ENCODE measurements around the gene DXO. TPM values are rescaled to one million over a fixed set of nuclear protein-coding genes. Genes with fewer than 3 reads are reported as not detected.
A peak's percentile ranks its signal among the peaks of the same experiment; 100 is the strongest.

The DXO gene
- polyA plus RNA-seq, 3 donors: 5.5 to 49.6 (median 10.4) TPM

DNA sequence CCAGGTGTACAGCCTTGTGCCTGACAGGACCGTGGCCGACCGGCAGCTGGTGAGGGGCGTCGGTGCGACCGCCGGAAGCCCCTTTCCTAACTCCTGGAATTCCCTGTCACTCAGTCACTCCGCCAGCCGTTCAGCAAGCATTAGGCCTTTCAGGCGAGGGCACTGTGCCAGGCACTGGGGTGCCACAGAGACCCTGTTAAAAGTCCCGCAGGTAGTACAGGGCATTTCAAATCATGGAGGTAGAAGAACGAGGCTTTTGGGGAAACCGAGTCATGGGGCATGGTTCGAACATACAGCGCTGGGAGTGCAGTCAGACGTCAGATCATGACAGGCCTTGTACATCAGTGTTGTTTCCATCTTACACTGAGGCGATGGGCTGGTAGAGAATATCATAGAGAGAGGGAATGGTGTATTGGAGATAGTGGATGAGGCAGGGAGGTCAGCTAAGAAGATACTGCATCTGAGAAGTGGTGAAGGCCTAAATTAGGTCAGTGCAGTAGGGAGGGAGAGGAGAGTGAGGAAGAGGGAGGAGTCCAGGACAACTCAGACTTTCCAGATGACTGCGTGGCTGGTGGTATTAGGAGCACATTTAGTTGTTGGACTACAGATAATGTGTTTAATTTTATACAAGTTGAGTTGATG, 892 bp upstream of the DXO start:
- Histone ChIP-seq H4K20me1 (ENCODE audit: insufficient read depth, low read length) (no peaks in the 10 kb centered on the region), H3K9ac (ENCODE audit: insufficient read depth, low read length, poor library complexity, severe bottlenecking) (peak overlapping the region; percentile 91), H3K4me1 (ENCODE audit: control insufficient read depth in 1 of 2, insufficient read depth in 2 of 2, low read length in 2 of 2) (peaks cover 20 to 26% of the 10 kb centered on the region in 2 donors), H3K79me2 (ENCODE audit: insufficient read depth, low read length) (peaks cover 26% of the 10 kb centered on the region), H3K27ac (ENCODE audit: low read depth in 1 of 2, low read length in 2 of 2) (peak overlapping the region; percentile 88 to 99), H3K4me3 (replicated peaks in 1 of 3; ENCODE audit: low read depth in 2 of 3, low read length in 3 of 3) (peak overlapping the region; percentile 75 to 85 (median 80)), H3K4me2 (replicated peaks; ENCODE audit: extremely low read depth, low read length, poor library complexity, severe bottlenecking) (peak overlapping the region; percentile 96), H3K27me3 (ENCODE audit: control insufficient read depth in 2 of 2, insufficient read depth in 2 of 2, low read length in 2 of 2) (no peaks in the 10 kb centered on the region), H3K36me3 (replicated peaks in 1 of 2; ENCODE audit: control insufficient read depth in 1 of 2, insufficient read depth in 2 of 2, low read length in 2 of 2) (peaks cover 22 to 29% of the 10 kb centered on the region in 2 donors), H2AFZ (ENCODE audit: insufficient read depth, low read depth, low read length, poor library complexity, severe bottlenecking) (peak overlapping the region; percentile 90), H3K9me3 (replicated peaks in 1 of 2; ENCODE audit: control insufficient read depth in 1 of 2, insufficient read depth in 1 of 2, low read length in 2 of 2) (no peaks in the 10 kb centered on the region)
- Mint-ChIP-seq H3K36me3 (peaks cover 28 to 46% of the 10 kb centered on the region in 2 donors), H3K4me3 (peak overlapping the region; percentile 92 to 96), H3K27ac (peak overlapping the region; percentile 99 to 100 (median 100)), H3K27me3 (ENCODE audit: low read depth in 3 of 3) (peaks cover 0 to 2% (median 0%) of the 10 kb centered on the region in 3 donors), H3K9me3 (peaks cover 0 to 7% (median 0%) of the 10 kb centered on the region in 7 donors), H3K4me1 (peaks cover 29% of the 10 kb centered on the region)
- DNase-seq: peak in 1 of 3 donors; percentile 12
- TF ChIP-seq CTCF (IDR thresholded peaks at IDR 0.05): no peak
- intact Hi-C loops (cut with micrococcal nuclease): loop anchor here in 1 of 2 donors (1.0 kb wide), 1 partner anchor 14 kb away; the partner anchor contains the start of gene SKIC2
- 15% methylated on average over 19 of the region's 19 CpGs for WGBS (ENCODE audit: insufficient coverage)

DNA sequence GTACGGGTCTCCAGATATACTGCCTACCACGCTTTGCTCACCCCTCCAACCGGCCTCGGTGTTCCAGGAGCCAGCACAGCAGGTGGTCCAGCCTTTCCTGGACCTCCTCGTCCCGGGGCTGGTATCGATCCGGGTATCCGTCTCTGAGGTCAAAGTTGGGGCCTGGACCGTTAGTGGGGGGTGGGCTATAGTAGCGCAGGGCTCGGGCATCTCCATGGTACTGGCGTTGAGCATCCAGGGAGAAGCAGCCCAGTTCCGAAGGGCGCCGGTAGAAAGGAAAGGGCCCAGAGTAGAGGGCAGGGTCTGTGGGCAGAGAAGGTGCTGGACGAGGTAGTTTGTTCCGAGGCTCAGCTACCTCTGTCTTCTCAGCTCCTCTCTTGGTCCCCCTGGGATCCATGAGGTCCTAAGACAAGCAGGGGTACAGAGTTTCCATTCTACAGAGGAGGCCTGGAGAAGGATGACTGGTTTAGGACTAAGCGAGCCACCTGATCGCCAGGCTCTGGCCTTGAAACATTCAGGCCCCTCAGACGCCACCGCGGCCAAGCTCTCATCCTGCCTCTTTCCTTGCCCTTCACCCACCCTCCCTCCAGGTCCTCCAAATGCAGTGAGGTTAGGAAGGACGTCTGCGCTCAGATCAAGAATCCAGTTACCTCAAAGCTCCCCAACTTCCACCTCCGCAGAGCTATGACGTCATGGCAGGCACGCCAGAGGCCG, 502 bp downstream of the DXO start:
- Histone ChIP-seq H3K27me3 (ENCODE audit: control insufficient read depth in 2 of 2, insufficient read depth in 2 of 2, low read length in 2 of 2) (no peaks in the 10 kb centered on the region), H3K36me3 (replicated peaks in 1 of 2; ENCODE audit: control insufficient read depth in 1 of 2, insufficient read depth in 2 of 2, low read length in 2 of 2) (peaks cover 36 to 43% of the 10 kb centered on the region in 2 donors), H2AFZ (ENCODE audit: insufficient read depth, low read depth, low read length, poor library complexity, severe bottlenecking) (peak overlapping the region; percentile 90), H3K27ac (ENCODE audit: low read depth in 1 of 2, low read length in 2 of 2) (peak overlapping the region; percentile 88 to 99), H3K9ac (ENCODE audit: insufficient read depth, low read length, poor library complexity, severe bottlenecking) (peak overlapping the region; percentile 91), H3K4me2 (replicated peaks; ENCODE audit: extremely low read depth, low read length, poor library complexity, severe bottlenecking) (peak overlapping the region; percentile 96), H4K20me1 (ENCODE audit: insufficient read depth, low read length) (no peaks in the 10 kb centered on the region), H3K4me3 (replicated peaks in 1 of 3; ENCODE audit: low read depth in 2 of 3, low read length in 3 of 3) (peak overlapping the region; percentile 75 to 85 (median 80)), H3K79me2 (ENCODE audit: insufficient read depth, low read length) (peaks cover 26% of the 10 kb centered on the region), H3K9me3 (replicated peaks in 1 of 2; ENCODE audit: control insufficient read depth in 1 of 2, insufficient read depth in 1 of 2, low read length in 2 of 2) (no peaks in the 10 kb centered on the region), H3K4me1 (ENCODE audit: control insufficient read depth in 1 of 2, insufficient read depth in 2 of 2, low read length in 2 of 2) (peaks cover 20 to 26% of the 10 kb centered on the region in 2 donors)
- intact Hi-C loops (cut with micrococcal nuclease): no loop called here
- peaks cover 29% of the 10 kb centered on the region for H3K4me1 Mint-ChIP-seq
- no peak for TF ChIP-seq CTCF (IDR thresholded peaks at IDR 0.05)
- peaks cover 42 to 54% of the 10 kb centered on the region in 2 donors for H3K36me3 Mint-ChIP-seq
- WGBS (ENCODE audit: insufficient coverage): 40% methylated on average over 14 of the region's 29 CpGs
- peaks cover 0 to 2% (median 0%) of the 10 kb centered on the region in 3 donors for H3K27me3 Mint-ChIP-seq (ENCODE audit: low read depth in 3 of 3)
- DNase-seq: no peak
- peak overlapping the region; percentile 92 to 96 for H3K4me3 Mint-ChIP-seq
- peaks cover 0 to 4% (median 0%) of the 10 kb centered on the region in 7 donors for H3K9me3 Mint-ChIP-seq
- peak overlapping the region; percentile 99 to 100 (median 100) for H3K27ac Mint-ChIP-seq

All from CD14-positive monocyte (primary cell).